K562 (cell line): ENCODE data around the gene PLPPR1.

ENCODE experiments used
- CBX2 ChIP-seq: fragments of 200-600 bp; sonication (generic); IDR thresholded peaks from one replicate; pipeline ENCODE4 v1.6.1; 2012; ENCODE audit warnings: mild to moderate bottlenecking, low read length, inconsistent platforms; ENCODE audit not compliant: insufficient read depth, poor library complexity, severe bottlenecking
- FOXM1 ChIP-seq, 2 experiments: fragments of 450-650 bp in 1 of 2; sonication (generic) in 1 of 2; formaldehyde crosslinking in 1 of 2; IDR thresholded peaks; 2 replicates each; pipeline versions ENCODE4 v1.6.1 to v1.9.0; 2017 to 2022; ENCODE audit warnings: low read depth in 2 of 2, mild to moderate bottlenecking in 2 of 2, missing genetic modification reagents in 1 of 2, moderate library complexity in 1 of 2
- MAX ChIP-seq: sonication (generic); formaldehyde crosslinking; IDR thresholded peaks from 2 replicates; pipeline ENCODE4 v1.9.0; 2022; ENCODE audit warnings: mild to moderate bottlenecking, missing genetic modification reagents
- POLR2A ChIP-seq: fragments of 450-650 bp; conservative IDR thresholded peaks from 2 replicates; pipeline ENCODE4 v1.6.1; 2016
- SIN3A ChIP-seq, 2 experiments: fragments of 150-350 bp in 1 of 2; IDR thresholded peaks; 2 replicates each; pipeline ENCODE4 v1.6.1; 2011 to 2016; ENCODE audit warnings: borderline replicate concordance in 2 of 2, low read depth in 2 of 2, low read length in 2 of 2, mild to moderate bottlenecking in 2 of 2, moderate library complexity in 2 of 2; ENCODE audit not compliant: control insufficient read depth in 1 of 2
- SREBF2 ChIP-seq: sonication (generic); formaldehyde crosslinking; IDR thresholded peaks from 2 replicates; pipeline ENCODE4 v1.4.0; 2020; ENCODE audit warnings: mild to moderate bottlenecking, missing genetic modification reagents
- USF2 ChIP-seq: sonication (generic); formaldehyde crosslinking; IDR thresholded peaks from 2 replicates; pipeline ENCODE4 v1.5.0; 2020; ENCODE audit warnings: missing genetic modification reagents
- ZFX ChIP-seq: sonication (generic); formaldehyde crosslinking; IDR thresholded peaks from 2 replicates; pipeline ENCODE4 v1.8.0; 2022; ENCODE audit warnings: mild to moderate bottlenecking, missing genetic modification reagents, moderate library complexity
- ZNF431 ChIP-seq: sonication (generic); formaldehyde crosslinking; IDR thresholded peaks from 2 replicates; pipeline ENCODE4 v1.8.0; 2022; ENCODE audit warnings: mild to moderate bottlenecking, missing genetic modification reagents
- ZZZ3 ChIP-seq: fragments of 450-650 bp; IDR thresholded peaks from 2 replicates; pipeline ENCODE4 v1.6.1; 2016; ENCODE audit warnings: antibody characterized with exemption, mild to moderate bottlenecking, moderate library complexity
- TF ChIP-seq, protein P1 (sequence below), 3 experiments: IDR thresholded peaks in 2 of 3; conservative IDR thresholded peaks in 1 of 3; 2 replicates each; pipeline ENCODE4 v1.5.1; 2011 to 2012; ENCODE audit warnings: low read length in 3 of 3, mild to moderate bottlenecking in 3 of 3, control low read depth in 2 of 3, improper control_type of control experiment in 1 of 3, inconsistent platforms in 1 of 3, low read depth in 1 of 3, mixed read lengths in 1 of 3, moderate library complexity in 1 of 3; ENCODE audit not compliant: insufficient read depth in 2 of 3

- TF ChIP-seq USF2 (CRISPR knock-in tag): no peak
- TF ChIP-seq SREBF2 (CRISPR knock-in tag): no peak
- no peak for TF ChIP-seq ZZZ3
- TF ChIP-seq FOXM1 (IDR thresholded peaks at IDR 0.05; ENCODE audit: low read depth): no peak
- TF ChIP-seq FOXM1 (CRISPR knock-in tag; IDR thresholded peaks at IDR 0.05; ENCODE audit: low read depth): no peak
- no peak for TF ChIP-seq ZFX (CRISPR knock-in tag)
- TF ChIP-seq, protein P1, sequence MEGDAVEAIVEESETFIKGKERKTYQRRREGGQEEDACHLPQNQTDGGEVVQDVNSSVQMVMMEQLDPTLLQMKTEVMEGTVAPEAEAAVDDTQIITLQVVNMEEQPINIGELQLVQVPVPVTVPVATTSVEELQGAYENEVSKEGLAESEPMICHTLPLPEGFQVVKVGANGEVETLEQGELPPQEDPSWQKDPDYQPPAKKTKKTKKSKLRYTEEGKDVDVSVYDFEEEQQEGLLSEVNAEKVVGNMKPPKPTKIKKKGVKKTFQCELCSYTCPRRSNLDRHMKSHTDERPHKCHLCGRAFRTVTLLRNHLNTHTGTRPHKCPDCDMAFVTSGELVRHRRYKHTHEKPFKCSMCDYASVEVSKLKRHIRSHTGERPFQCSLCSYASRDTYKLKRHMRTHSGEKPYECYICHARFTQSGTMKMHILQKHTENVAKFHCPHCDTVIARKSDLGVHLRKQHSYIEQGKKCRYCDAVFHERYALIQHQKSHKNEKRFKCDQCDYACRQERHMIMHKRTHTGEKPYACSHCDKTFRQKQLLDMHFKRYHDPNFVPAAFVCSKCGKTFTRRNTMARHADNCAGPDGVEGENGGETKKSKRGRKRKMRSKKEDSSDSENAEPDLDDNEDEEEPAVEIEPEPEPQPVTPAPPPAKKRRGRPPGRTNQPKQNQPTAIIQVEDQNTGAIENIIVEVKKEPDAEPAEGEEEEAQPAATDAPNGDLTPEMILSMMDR (IDR thresholded peaks at IDR 0.05 in 2 of 3, conservative IDR thresholded peaks at IDR 0.05 in 1 of 3; ENCODE audit: insufficient read depth in 2 of 3, low read depth in 1 of 3, low read length in 3 of 3): no peak
- no peak for TF ChIP-seq CBX2
- no peak for TF ChIP-seq MAX (CRISPR knock-in tag)
- TF ChIP-seq ZNF431 (CRISPR knock-in tag): no peak
- TF ChIP-seq SIN3A (IDR thresholded peaks at IDR 0.05; ENCODE audit: borderline replicate concordance in 2 of 2, control insufficient read depth in 1 of 2, low read depth in 2 of 2, low read length in 2 of 2): no peak
- TF ChIP-seq POLR2A: no peak
Measured at GRCh38 chr9:101026824-101027223, 1.7 kb upstream of the PLPPR1 start.
